ENCODE data around the gene C20orf96.
A peak's percentile ranks its signal among the peaks of the same experiment; 100 is the strongest.

The C20orf96 gene

DNA sequence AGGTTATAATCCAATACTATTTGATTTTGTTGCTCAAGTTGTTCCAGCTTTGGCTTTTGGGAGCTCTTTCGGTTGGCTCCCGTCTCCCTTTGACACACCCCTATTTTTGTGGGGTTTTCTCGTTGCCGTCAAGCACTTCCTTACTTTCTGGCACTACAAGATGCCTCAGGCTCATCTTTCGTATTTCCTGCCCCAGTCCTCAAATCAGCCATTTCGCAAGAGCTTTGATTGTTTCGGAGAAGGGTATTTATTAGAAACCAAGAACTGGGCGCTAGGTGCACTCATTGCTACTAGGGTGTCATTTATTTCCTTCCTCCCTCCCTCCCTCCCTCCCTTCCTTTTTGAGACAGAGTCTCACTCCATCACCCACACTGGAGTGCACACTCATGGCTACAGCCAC lies 21.5 kb upstream of the C20orf96 start:
- DNase-seq, result no peak

DNA sequence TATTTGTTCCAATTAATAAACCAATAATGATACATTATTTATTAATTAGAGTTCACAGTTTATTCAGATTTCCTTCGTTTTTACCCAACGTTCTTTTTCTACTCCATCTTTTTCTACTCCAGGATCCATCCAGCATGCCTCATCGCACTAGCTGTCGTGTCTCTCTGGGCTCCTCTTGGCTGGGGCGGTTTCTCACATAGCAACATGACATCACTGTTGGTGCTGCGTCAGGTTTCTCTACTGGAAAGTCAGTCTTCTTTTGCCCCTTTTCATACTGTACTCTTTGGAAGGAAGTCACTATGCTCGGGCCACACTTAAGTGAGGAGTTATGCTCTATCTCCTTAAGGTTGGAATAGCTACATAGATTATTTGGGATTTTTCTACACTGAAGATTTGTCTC lies 21.1 kb upstream of the C20orf96 start:
- DNase-seq, result no peak

DNA sequence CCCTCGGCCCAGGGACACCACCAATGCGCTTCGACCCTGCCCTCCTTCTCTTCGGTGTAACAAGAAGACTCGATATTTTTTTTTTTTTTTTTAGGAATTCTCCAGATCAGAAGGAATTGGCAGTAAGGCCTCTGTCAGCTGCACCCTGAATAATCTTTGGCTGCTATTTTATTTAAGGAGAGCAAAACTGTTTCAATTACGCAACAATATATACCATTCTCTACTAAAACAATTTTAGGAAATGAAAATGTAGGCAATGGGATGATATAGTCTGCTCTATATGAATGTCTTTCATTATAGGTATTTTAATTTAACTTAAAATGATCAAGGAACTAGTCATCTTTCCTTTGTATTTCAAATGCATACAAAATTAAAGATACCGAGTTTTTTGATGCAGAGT lies 20.1 kb upstream of the C20orf96 start:
- no peak for DNase-seq

GRCh38 chr20:309841-310644 lies 19.5 kb upstream of the C20orf96 start:
- peak; percentile 83 to 93 (median 90) for DNase-seq

GRCh38 chr20:309306-309840 lies 18.8 kb upstream of the C20orf96 start:
- DNase-seq, result no peak

- DNase-seq, result no peak
Observed at GRCh38 chr20:308427-309038, 18.0 kb upstream of the C20orf96 start.

DNA sequence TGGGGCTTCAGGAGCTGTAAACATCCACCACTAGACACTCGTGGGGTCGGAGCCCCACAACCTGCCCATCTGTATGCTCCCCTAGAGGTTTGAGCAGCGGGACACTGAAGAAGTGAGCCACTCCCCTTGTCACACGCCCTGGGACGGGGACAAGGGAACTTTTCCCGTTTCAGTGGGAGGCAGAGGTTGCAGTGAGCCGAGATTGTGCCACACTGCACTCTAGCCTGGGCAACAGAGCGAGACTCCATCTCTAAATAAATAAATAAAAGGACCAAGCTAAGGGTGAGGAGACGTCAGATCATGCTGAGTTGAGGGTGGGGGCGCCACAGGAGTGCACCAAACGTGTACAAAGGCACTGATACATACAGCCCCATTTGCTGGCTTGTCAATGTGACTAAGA lies 15.2 kb upstream of the C20orf96 start:
- no peak for DNase-seq

GRCh38 chr20:301886-302848 lies 11.6 kb upstream of the C20orf96 start:
- DNase-seq, result no peak

GRCh38 chr20:300345-300990 lies 9.9 kb upstream of the C20orf96 start:
- DNase-seq, result peak in 2 of 3 donors; percentile 35 to 44

GRCh38 chr20:298776-299391 lies 8.3 kb upstream of the C20orf96 start:
- DNase-seq, result peak in 1 of 3 donors; percentile 19

DNA sequence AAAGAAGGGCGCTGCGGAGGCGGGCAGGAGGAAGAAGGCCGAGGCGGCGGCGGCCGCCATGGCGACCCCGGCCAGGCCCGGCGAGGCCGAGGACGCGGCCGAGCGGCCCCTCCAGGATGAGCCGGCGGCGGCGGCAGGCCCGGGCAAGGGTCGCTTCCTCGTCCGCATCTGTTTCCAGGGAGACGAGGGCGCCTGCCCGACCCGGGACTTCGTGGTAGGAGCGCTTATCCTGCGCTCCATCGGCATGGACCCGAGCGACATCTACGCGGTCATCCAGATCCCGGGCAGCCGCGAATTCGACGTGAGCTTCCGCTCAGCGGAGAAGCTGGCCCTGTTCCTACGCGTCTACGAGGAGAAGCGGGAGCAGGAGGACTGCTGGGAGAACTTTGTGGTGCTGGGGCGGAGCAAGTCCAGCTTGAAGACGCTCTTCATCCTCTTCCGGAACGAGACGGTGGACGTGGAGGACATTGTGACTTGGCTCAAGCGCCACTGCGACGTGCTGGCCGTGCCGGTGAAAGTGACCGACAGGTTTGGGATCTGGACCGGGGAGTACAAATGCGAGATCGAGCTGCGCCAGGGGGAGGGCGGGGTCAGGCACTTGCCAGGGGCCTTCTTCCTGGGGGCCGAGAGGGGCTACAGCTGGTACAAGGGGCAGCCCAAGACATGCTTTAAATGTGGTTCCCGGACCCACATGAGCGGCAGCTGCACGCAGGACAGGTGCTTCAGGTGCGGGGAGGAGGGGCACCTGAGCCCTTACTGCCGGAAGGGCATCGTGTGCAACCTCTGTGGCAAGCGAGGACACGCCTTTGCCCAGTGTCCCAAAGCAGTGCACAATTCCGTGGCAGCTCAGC lies 7.6 kb upstream of the C20orf96 start:
- peak; percentile 72 to 82 (median 74) for DNase-seq

- peak; percentile 88 to 94 (median 91) for DNase-seq
Observed at GRCh38 chr20:297098-297924, 6.8 kb upstream of the C20orf96 start, which contains the start of gene ZCCHC3. Gene ZCCHC3, plus strand, starts transcription at chr20:297570. Its CDS starts 17 bp downstream, at chr20:297587.

DNA sequence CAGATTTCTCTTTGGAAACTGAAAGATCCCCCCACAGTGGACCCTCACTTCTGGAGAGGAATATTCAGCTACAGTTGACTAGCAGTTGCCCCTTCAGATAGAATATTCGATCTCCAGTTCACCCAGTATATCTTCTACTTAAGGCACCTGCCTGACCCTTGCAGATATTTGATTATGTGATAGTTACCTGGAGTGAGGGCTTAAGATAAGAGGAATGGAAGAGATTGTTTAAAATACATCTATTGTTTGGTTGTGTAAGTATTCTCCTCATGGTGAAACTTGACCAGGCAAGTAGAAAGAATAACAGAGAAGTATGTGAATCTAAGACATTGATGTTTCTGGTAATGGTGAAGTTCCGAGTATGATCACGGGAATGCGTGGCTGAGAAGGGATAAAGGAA lies 5.3 kb upstream of the C20orf96 start:
- no peak for DNase-seq

DNA sequence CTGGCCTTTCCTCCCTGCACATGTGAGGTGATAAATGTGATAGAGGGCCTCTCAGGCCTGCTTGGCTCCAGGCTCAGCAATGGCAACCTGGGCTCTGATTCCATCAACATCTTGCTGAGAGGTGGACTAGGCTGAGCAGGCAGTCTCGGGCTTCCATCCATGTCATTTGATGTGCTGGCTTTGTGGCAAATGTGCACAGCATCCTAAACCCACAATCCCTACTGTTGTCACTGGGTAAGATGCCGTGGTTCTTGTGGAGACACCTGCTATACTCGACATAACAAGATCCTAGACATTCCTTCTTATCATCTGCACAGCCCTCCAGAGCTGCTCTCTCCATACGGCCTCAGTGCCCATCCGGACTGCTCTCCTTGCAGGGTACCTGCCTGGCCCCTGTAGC lies 4.1 kb upstream of the C20orf96 start:
- no peak for DNase-seq

DNA sequence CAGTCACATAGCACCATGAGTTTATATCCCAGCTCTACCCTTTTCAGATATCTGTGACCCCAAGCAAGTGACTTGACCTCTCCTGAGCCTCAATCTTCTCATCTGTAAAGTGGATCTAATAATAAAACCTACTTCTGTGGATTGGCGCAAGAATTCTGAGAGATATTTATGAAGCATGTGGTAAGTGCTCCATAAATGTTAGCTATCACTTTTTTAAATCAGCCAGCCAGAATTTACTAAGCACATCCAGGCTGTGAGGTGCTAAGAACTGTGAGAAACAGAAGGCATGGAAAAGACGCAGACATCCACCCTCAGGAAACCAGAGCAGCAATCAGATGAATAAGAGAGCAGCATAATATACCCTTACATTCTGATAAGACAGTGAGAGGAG lies 862 bp downstream of the C20orf96 start:
- no peak for DNase-seq

- no peak for DNase-seq
Observed at GRCh38 chr20:288956-289692, 1.4 kb downstream of the C20orf96 start.

DNA sequence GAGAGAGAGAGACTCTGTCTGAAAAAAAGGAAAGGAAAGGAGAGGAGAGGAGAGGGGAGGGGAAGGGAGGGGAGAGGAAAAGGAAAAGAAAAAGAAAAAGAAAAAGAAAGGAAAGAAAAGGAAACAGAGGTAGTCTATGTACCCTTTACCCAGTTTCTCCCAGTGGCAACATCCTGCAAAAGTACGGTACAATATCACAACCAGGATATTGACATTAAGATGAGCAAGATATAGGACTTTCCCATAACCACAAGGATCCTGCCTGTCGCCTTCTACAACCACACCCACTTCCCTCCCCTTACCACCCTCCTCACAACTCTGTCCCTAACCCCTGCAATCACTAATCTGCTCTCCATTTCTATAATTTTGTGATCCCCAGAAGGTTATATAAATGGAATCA lies 4.0 kb downstream of the C20orf96 start:
- DNase-seq, result peak; percentile 24 to 43 (median 33)

GRCh38 chr20:284172-284571 lies 6.4 kb downstream of the C20orf96 start:
- no peak for DNase-seq

Data from suppressor macrophage treated with lipopolysaccharide for 1 hour (primary cell).